Activated CD4-positive, alpha-beta memory T cell treated with anti-CD3 and anti-CD28 coated beads for 36 hours (primary cell): ENCODE measurements around the gene FHIT. TPM values are rescaled to one million over a fixed set of nuclear protein-coding genes. Genes with fewer than 3 reads are reported as not detected.

Source experiments
- CTCF ChIA-PET: fragments of 350-600 bp; sonication (Branson Sonifier 250); formaldehyde crosslinking; loops from one replicate; lab custom pipeline; 2021; ENCODE audit warnings: antibody characterized with exemption, inconsistent platforms; lab: Charles Lee
- POLR2A ChIA-PET: fragments of 350-600 bp; sonication (Branson Sonifier 250); formaldehyde crosslinking; loops from one replicate; lab custom pipeline; 2021; ENCODE audit warnings: antibody characterized with exemption; lab: Charles Lee
- DNase-seq: peaks from one replicate; pipeline ENCODE4 v3.0.0-alpha.2; 2020
- H3K27ac Mint-ChIP-seq: one replicate; pipeline ENCODE4 v1.8.0; 2021; ENCODE audit warnings: mixed read lengths
- H3K27me3 Mint-ChIP-seq: one replicate; pipeline ENCODE4 v1.8.0; 2021; ENCODE audit warnings: mixed read lengths
- H3K36me3 Mint-ChIP-seq: one replicate; pipeline ENCODE4 v1.8.0; 2021; ENCODE audit warnings: mixed read lengths
- H3K4me1 Mint-ChIP-seq: one replicate; pipeline ENCODE4 v1.8.0; 2021; ENCODE audit warnings: low read depth, mixed read lengths
- H3K4me3 Mint-ChIP-seq: one replicate; pipeline ENCODE4 v1.8.0; 2021; ENCODE audit warnings: mild to moderate bottlenecking, mixed read lengths
- H3K9me3 Mint-ChIP-seq: one replicate; pipeline ENCODE4 v1.8.0; 2021; ENCODE audit warnings: mixed read lengths
- intact Hi-C: fragments of 100-400 bp; cut with micrococcal nuclease; formaldehyde crosslinking; loops from one replicate; pipeline ENCODE4 v1.15.1; 2023
- total RNA-seq, 2 experiments: library from RNA; stranded (reverse); gene quantifications; one replicate each; pipeline ENCODE4 v1.2.3, GENCODE V29; 2021

FHIT gene
- total RNA-seq, 2 experiments from 2014 or later = 7.2 to 8.7 TPM

- Mint-ChIP-seq H3K9me3 (no peaks in the 10 kb centered on the region), H3K4me3 (no peak overlapping the region), H3K27ac (no peak overlapping the region), H3K36me3 (no peaks in the 10 kb centered on the region), H3K4me1 (peaks cover 3% of the 10 kb centered on the region), H3K27me3 (no peaks in the 10 kb centered on the region)
- DNase-seq = no peak
- ChIA-PET POLR2A (no interaction called here), CTCF (no interaction called here)
- intact Hi-C loops = no loop called here
Observed at GRCh38 chr3:61186030-61186429, 65.2 kb downstream of the FHIT start.

- ChIA-PET CTCF (no interaction called here), POLR2A (no interaction called here)
- H3K4me3 Mint-ChIP-seq = no peak overlapping the region
- intact Hi-C loops = no loop called here
- no peak overlapping the region for H3K27ac Mint-ChIP-seq
- peaks cover 3% of the 10 kb centered on the region for H3K4me1 Mint-ChIP-seq
- H3K27me3 Mint-ChIP-seq = no peaks in the 10 kb centered on the region
- DNase-seq = no peak
- H3K36me3 Mint-ChIP-seq = no peaks in the 10 kb centered on the region
- H3K9me3 Mint-ChIP-seq = no peaks in the 10 kb centered on the region
Observed at GRCh38 chr3:61184956-61185355, 66.3 kb downstream of the FHIT start.

GRCh38 chr3:61182662-61183061 lies 68.6 kb downstream of the FHIT start:
- H3K4me1 Mint-ChIP-seq = peaks cover 3% of the 10 kb centered on the region
- intact Hi-C loops = no loop called here
- ChIA-PET POLR2A (no interaction called here), CTCF (no interaction called here)
- DNase-seq = no peak
- no peak overlapping the region for H3K27ac Mint-ChIP-seq
- H3K36me3 Mint-ChIP-seq = no peaks in the 10 kb centered on the region
- H3K9me3 Mint-ChIP-seq = no peaks in the 10 kb centered on the region
- H3K4me3 Mint-ChIP-seq = no peak overlapping the region
- H3K27me3 Mint-ChIP-seq = no peaks in the 10 kb centered on the region

- Mint-ChIP-seq H3K4me3 (no peak overlapping the region), H3K9me3 (no peaks in the 10 kb centered on the region), H3K27ac (no peak overlapping the region), H3K4me1 (peaks cover 3% of the 10 kb centered on the region), H3K27me3 (no peaks in the 10 kb centered on the region), H3K36me3 (no peaks in the 10 kb centered on the region)
- ChIA-PET POLR2A (no interaction called here), CTCF (no interaction called here)
- DNase-seq = no peak
- intact Hi-C loops = no loop called here
Observed at GRCh38 chr3:61181874-61182273, 69.4 kb downstream of the FHIT start.

GRCh38 chr3:61180206-61180605 lies 71.0 kb downstream of the FHIT start:
- CTCF ChIA-PET = no interaction called here
- H3K27me3 Mint-ChIP-seq = no peaks in the 10 kb centered on the region
- DNase-seq = no peak
- POLR2A ChIA-PET = no interaction called here
- H3K4me3 Mint-ChIP-seq = no peak overlapping the region
- H3K9me3 Mint-ChIP-seq = no peaks in the 10 kb centered on the region
- H3K36me3 Mint-ChIP-seq = no peaks in the 10 kb centered on the region
- H3K4me1 Mint-ChIP-seq = peaks cover 3% of the 10 kb centered on the region
- no peak overlapping the region for H3K27ac Mint-ChIP-seq
- intact Hi-C loops = no loop called here

GRCh38 chr3:61178167-61178566 lies 73.1 kb downstream of the FHIT start:
- H3K36me3 Mint-ChIP-seq = no peaks in the 10 kb centered on the region
- H3K27ac Mint-ChIP-seq = no peak overlapping the region
- peaks cover 3% of the 10 kb centered on the region for H3K4me1 Mint-ChIP-seq
- intact Hi-C loops = no loop called here
- CTCF ChIA-PET = no interaction called here
- DNase-seq = no peak
- no peaks in the 10 kb centered on the region for H3K9me3 Mint-ChIP-seq
- H3K4me3 Mint-ChIP-seq = no peak overlapping the region
- H3K27me3 Mint-ChIP-seq = no peaks in the 10 kb centered on the region
- POLR2A ChIA-PET = no interaction called here

- ChIA-PET POLR2A (no interaction called here), CTCF (no interaction called here)
- intact Hi-C loops = no loop called here
Observed at GRCh38 chr3:61177450-61177849, 73.8 kb downstream of the FHIT start.

GRCh38 chr3:61173676-61174075 lies 77.6 kb downstream of the FHIT start:
- Mint-ChIP-seq H3K9me3 (no peaks in the 10 kb centered on the region), H3K27ac (no peak overlapping the region), H3K4me1 (no peaks in the 10 kb centered on the region), H3K4me3 (no peak overlapping the region), H3K36me3 (no peaks in the 10 kb centered on the region), H3K27me3 (no peaks in the 10 kb centered on the region)
- DNase-seq = no peak
- ChIA-PET CTCF (no interaction called here), POLR2A (no interaction called here)
- intact Hi-C loops = no loop called here

More at GRCh38 chr3:61177450-61177849, 73.8 kb downstream of the FHIT start:
- H3K36me3 Mint-ChIP-seq = no peaks in the 10 kb centered on the region
- H3K27ac Mint-ChIP-seq = no peak overlapping the region
- no peaks in the 10 kb centered on the region for H3K9me3 Mint-ChIP-seq
- H3K4me1 Mint-ChIP-seq = peaks cover 3% of the 10 kb centered on the region
- no peak overlapping the region for H3K4me3 Mint-ChIP-seq
- DNase-seq = no peak
- H3K27me3 Mint-ChIP-seq = no peaks in the 10 kb centered on the region

- no peak overlapping the region for H3K27ac Mint-ChIP-seq
Observed at GRCh38 chr3:61172684-61173083, 78.6 kb downstream of the FHIT start.

GRCh38 chr3:61172203-61172602 lies 79.0 kb downstream of the FHIT start:
- POLR2A ChIA-PET = no interaction called here
- CTCF ChIA-PET = no interaction called here

More at GRCh38 chr3:61172684-61173083, 78.6 kb downstream of the FHIT start:
- ChIA-PET CTCF (interaction anchor here (0.6 kb wide), 1 partner anchor 98 kb away, joined by 3 read pairs; no protein-coding TSS in a partner anchor), POLR2A (no interaction called here)
- no peak for DNase-seq
- Mint-ChIP-seq H3K4me1 (no peaks in the 10 kb centered on the region), H3K36me3 (no peaks in the 10 kb centered on the region), H3K4me3 (no peak overlapping the region), H3K9me3 (no peaks in the 10 kb centered on the region), H3K27me3 (no peaks in the 10 kb centered on the region)
- intact Hi-C loops = no loop called here

GRCh38 chr3:61169621-61170251 lies 81.5 kb downstream of the FHIT start:
- Mint-ChIP-seq H3K27ac (no peak overlapping the region), H3K27me3 (no peaks in the 10 kb centered on the region), H3K4me3 (no peak overlapping the region), H3K4me1 (no peaks in the 10 kb centered on the region), H3K36me3 (peaks cover 16% of the 10 kb centered on the region), H3K9me3 (peaks cover 11% of the 10 kb centered on the region)
- intact Hi-C loops = no loop called here
- POLR2A ChIA-PET = no interaction called here
- CTCF ChIA-PET = no interaction called here
- no peak for DNase-seq

More at GRCh38 chr3:61172203-61172602, 79.0 kb downstream of the FHIT start:
- DNase-seq = no peak
- Mint-ChIP-seq H3K36me3 (no peaks in the 10 kb centered on the region), H3K4me1 (no peaks in the 10 kb centered on the region), H3K27me3 (no peaks in the 10 kb centered on the region), H3K9me3 (no peaks in the 10 kb centered on the region), H3K4me3 (no peak overlapping the region), H3K27ac (no peak overlapping the region)
- intact Hi-C loops = no loop called here

- CTCF ChIA-PET = no interaction called here
- Mint-ChIP-seq H3K36me3 (peaks cover 18% of the 10 kb centered on the region), H3K27me3 (no peaks in the 10 kb centered on the region), H3K27ac (no peak overlapping the region), H3K4me1 (no peaks in the 10 kb centered on the region), H3K9me3 (peaks cover 11% of the 10 kb centered on the region), H3K4me3 (no peak overlapping the region)
- POLR2A ChIA-PET = no interaction called here
- intact Hi-C loops = no loop called here
- DNase-seq = no peak
Observed at GRCh38 chr3:61168286-61168685, 83.0 kb downstream of the FHIT start.

GRCh38 chr3:61162965-61163364 lies 88.3 kb downstream of the FHIT start:
- Mint-ChIP-seq H3K9me3 (peaks cover 11% of the 10 kb centered on the region), H3K27me3 (no peaks in the 10 kb centered on the region), H3K36me3 (peaks cover 18% of the 10 kb centered on the region), H3K4me1 (no peaks in the 10 kb centered on the region), H3K4me3 (no peak overlapping the region), H3K27ac (no peak overlapping the region)
- CTCF ChIA-PET = no interaction called here
- intact Hi-C loops = no loop called here
- POLR2A ChIA-PET = no interaction called here
- DNase-seq = no peak
